Upper lobe of right lung (tissue), 1 donor: ENCODE data around the gene RPUSD3. TPM values are rescaled to one million over a fixed set of nuclear protein-coding genes. Genes with fewer than 3 reads are reported as not detected.

Source experiments
- ATAC-seq: fragments of 200-7000 bp; cut with Tn5 transposase; one replicate; pipeline ENCODE4 v1.9.1; 2020; ENCODE audit warnings: mild to moderate bottlenecking, moderate library complexity
- DNase-seq: peaks from one replicate; pipeline ENCODE4 v3.0.0-alpha.2; 2020
- H3K27ac ChIP-seq: fragments of 200-600 bp; one replicate; pipeline ENCODE4 v1.8.0; 2022
- H3K27me3 ChIP-seq: fragments of 200-600 bp; one replicate; pipeline ENCODE4 v1.8.0; 2022; ENCODE audit warnings: mild to moderate bottlenecking
- H3K36me3 ChIP-seq: fragments of 200-600 bp; one replicate; pipeline ENCODE4 v1.8.0; 2022
- H3K4me1 ChIP-seq: fragments of 200-600 bp; one replicate; pipeline ENCODE4 v1.8.0; 2022
- H3K4me3 ChIP-seq: fragments of 200-600 bp; one replicate; pipeline ENCODE4 v1.8.0; 2022; ENCODE audit warnings: mild to moderate bottlenecking
- H3K9me3 ChIP-seq: fragments of 200-600 bp; one replicate; pipeline ENCODE4 v1.8.0; 2022
- intact Hi-C: fragments of 100-400 bp; cut with DNase I; formaldehyde crosslinking; loops from one replicate; pipeline ENCODE4 v1.11.0; 2022
- total RNA-seq: library from RNA; stranded (reverse); fragmentation: NEBNext Ultra II Directional; extraction: Animal tissue kit (Norgen Biotek cat#: 25700); gene quantifications from one replicate; pipeline ENCODE4 v1.2.1, GENCODE V29; 2021
- TF ChIP-seq, protein P1 (sequence below): fragments of 200-600 bp; IDR thresholded peaks from one replicate; pipeline ENCODE4 v1.8.0; 2022; ENCODE audit warnings: antibody characterized with exemption
- donor health status: DM: no; HTN: yes; CAD: no; lungs with severe emphysema.

The RPUSD3 gene
- total RNA-seq, 1 donor from 2014 or later, result 27.7 TPM

DNA sequence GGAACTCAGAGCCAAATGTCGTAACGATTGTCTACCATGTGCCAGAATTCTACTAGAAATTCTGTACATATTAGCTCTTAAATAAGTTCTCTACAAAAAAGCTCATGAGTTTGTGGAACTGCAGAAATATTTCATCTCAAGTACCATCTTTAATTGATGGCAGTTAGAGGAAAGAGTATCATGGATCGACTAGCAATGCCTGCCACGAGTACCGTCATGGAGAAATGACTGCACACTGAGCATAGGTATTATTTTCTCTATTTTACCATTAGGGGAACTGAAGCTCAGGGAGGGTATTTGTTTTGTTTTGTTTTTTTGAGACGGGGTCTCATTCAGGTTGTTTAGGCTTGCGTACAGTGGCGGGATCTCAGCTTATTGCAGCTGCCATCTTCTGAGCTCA lies 2.8 kb downstream of the RPUSD3 start:
- intact Hi-C loops, result no loop called here
- Histone ChIP-seq H3K27me3 (no peaks in the 10 kb centered on the region), H3K4me3 (no peak overlapping the region), H3K4me1 (peaks cover 15% of the 10 kb centered on the region), H3K9me3 (no peaks in the 10 kb centered on the region), H3K27ac (no peak overlapping the region), H3K36me3 (peaks cover 38% of the 10 kb centered on the region)
- DNase-seq (no peak), ATAC-seq (no peak)
- TF ChIP-seq, protein P1, sequence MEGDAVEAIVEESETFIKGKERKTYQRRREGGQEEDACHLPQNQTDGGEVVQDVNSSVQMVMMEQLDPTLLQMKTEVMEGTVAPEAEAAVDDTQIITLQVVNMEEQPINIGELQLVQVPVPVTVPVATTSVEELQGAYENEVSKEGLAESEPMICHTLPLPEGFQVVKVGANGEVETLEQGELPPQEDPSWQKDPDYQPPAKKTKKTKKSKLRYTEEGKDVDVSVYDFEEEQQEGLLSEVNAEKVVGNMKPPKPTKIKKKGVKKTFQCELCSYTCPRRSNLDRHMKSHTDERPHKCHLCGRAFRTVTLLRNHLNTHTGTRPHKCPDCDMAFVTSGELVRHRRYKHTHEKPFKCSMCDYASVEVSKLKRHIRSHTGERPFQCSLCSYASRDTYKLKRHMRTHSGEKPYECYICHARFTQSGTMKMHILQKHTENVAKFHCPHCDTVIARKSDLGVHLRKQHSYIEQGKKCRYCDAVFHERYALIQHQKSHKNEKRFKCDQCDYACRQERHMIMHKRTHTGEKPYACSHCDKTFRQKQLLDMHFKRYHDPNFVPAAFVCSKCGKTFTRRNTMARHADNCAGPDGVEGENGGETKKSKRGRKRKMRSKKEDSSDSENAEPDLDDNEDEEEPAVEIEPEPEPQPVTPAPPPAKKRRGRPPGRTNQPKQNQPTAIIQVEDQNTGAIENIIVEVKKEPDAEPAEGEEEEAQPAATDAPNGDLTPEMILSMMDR, result no peak

DNA sequence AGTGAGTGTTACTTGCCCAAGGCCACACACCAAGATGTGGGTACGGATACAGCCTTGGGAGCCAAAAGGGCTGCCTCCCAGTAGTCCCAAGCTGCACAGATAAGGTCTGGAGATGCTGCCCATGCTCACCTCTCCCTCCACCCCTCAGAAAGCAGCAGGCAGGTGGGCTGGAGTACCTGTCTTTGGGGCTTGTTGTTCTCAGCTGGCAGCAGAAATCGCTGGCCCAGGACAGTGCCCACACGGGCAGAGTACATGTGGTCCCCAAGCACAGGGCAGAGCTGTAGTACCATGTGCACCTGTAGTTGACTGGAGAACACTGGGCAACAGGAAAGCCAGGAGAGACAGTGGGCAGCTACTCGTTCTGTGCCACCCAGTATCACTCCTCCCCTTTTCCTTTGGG lies 5.0 kb downstream of the RPUSD3 start:
- H3K27me3 ChIP-seq, result no peaks in the 10 kb centered on the region
- TF ChIP-seq, protein P1, result no peak
- DNase-seq, result no peak
- no peak overlapping the region for H3K27ac ChIP-seq
- H3K36me3 ChIP-seq, result peaks cover 38% of the 10 kb centered on the region
- no peak overlapping the region for H3K4me3 ChIP-seq
- intact Hi-C loops, result no loop called here
- no peak for ATAC-seq
- peaks cover 10% of the 10 kb centered on the region for H3K4me1 ChIP-seq
- H3K9me3 ChIP-seq, result no peaks in the 10 kb centered on the region

DNA sequence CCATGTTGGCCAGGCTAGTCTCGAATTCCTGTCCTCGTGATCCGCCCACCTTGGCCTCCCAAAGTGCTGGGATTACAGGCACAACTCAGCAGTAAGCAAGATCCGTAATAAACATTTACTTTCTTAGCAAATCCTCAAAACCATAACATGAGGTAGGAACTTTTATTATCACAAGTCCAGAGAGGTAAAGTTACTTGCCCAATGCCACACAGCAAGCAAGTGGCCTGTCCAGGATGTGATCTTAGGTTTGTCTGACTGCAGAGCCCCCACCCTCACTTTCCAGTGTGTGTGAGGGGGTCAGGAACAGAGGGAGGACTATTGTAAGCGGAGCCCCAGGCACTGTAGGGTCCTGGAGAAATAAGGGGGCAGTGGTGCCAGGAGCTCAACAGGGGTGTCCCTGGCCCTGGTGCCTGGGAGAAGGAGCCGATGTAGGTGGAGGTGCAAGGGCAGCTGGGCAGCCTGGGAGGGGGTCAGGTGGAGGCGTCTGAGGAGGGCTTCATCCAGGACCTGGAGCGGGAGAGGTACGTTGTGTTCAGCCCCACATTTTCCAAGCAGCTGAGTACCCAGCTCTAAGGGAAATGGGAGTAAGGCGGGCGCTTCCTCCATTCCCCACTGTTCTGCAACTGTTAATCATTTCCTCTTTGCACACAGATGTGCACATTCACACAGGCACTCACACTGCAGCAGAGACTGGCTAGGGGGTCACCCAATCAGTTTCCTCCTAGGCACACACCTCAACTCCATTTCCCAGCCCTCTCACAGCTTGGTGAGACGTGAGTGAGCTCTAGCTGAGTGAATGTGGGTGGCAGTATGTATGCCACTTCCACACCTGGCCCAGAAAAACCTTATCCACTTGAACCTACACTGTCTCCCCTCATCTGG lies 5.9 kb downstream of the RPUSD3 start:
- Histone ChIP-seq H3K4me1 (peaks cover 8% of the 10 kb centered on the region), H3K36me3 (peaks cover 46% of the 10 kb centered on the region), H3K27me3 (no peaks in the 10 kb centered on the region), H3K4me3 (no peak overlapping the region), H3K27ac (no peak overlapping the region), H3K9me3 (no peaks in the 10 kb centered on the region)
- DNase-seq (no peak), ATAC-seq (peak; percentile 12)
- TF ChIP-seq, protein P1, result no peak
- intact Hi-C loops, result no loop called here

DNA sequence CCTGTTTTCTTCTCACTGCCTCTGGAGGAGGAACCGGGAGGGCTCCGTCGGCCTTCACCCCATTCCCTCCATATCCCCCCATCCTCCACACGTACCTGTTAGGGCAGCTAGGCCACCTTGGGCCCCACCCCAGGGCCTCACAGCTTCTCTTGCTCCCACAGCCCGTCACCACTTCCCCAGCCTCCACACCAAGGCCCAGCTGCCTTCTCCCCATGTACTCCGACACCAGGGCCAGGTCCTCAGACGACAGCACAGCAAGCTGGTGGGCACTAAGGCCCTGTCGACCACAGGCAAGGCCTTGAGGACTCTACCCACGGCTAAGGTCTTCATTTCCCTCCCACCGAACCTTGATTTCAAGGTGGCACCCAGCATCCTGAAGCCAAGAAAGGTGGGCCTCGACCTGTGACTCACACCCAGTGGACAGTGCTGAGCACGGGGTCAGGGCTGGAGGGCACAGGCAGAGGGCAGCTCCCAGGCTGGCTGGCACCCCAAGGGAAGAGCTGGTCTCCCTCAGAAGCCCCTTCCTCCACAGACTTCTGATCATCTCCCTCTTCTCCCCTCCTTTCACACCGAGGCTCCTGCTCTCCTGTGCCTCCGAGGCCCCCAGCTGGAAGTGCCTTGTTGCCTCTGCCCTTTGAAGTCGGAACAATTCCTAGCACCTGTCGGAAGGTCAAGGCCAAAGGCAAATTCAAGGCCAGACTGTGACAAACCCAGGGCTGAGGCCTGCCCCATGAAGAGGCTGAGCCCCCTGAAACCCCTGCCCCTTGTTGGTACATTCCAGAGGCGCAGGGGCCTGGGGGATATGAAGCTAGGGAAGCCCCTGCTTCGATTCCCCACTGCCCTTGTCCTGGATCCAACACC lies 9.1 kb downstream of the RPUSD3 start:
- ATAC-seq, result no peak
- TF ChIP-seq, protein P1, result no peak

DNA sequence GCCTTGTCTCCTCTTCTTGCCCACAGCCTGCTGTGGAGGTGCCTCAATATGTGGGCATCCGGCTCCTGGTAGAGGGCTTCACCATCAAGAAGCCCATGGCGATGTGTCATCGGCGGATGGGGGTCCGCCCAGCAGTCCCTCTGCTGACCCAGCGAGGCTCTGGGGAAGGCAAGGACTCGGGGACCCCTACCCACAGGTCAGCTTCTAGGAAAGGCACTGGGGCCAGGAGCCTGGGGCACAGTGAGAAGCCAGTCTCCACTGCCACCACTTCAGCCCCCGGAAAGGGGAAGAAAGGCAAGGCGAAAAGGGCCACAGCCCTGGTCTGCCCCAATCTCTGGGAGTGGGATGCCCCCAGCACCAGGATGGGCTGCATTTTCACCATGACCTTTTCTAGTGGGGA lies 10.7 kb downstream of the RPUSD3 start:
- Histone ChIP-seq H3K9me3 (no peaks in the 10 kb centered on the region), H3K27ac (no peak overlapping the region), H3K27me3 (no peaks in the 10 kb centered on the region), H3K4me3 (no peak overlapping the region), H3K36me3 (peaks cover 19% of the 10 kb centered on the region), H3K4me1 (no peaks in the 10 kb centered on the region)
- no peak for DNase-seq
- TF ChIP-seq, protein P1, result no peak
- no peak for ATAC-seq
- intact Hi-C loops, result no loop called here

More for the DNA sequence above, 9.1 kb downstream of the RPUSD3 start:
- H3K9me3 ChIP-seq, result no peaks in the 10 kb centered on the region
- no peaks in the 10 kb centered on the region for H3K27me3 ChIP-seq
- intact Hi-C loops, result no loop called here
- H3K4me3 ChIP-seq, result no peak overlapping the region
- no peak for DNase-seq
- H3K27ac ChIP-seq, result no peak overlapping the region
- H3K4me1 ChIP-seq, result no peaks in the 10 kb centered on the region
- peaks cover 29% of the 10 kb centered on the region for H3K36me3 ChIP-seq
